ENCODE results near the gene VTI1A. TPM values are rescaled to one million over a fixed set of nuclear protein-coding genes. Genes with fewer than 3 reads are reported as not detected.
"Not testable (repeated sequence)": the region's sequence is repeated elsewhere in the genome, so short reads cannot be mapped to it uniquely, and the experiment has no call there.

VTI1A gene
- 12.0 and 19.1 TPM in 2 replicates for total RNA-seq (2014; rRNA removed; shearing (Covaris generic); ENCODE audit: low replicate concordance)

GRCh38 chr10:112446855-112447619 lies at the start of gene VTI1A, which contains the start of gene ZDHHC6:
Gene VTI1A (plus strand): TSS chr10:112447215. CDS start chr10:112447374, 159 bp downstream.
Gene ZDHHC6 (minus strand): TSS chr10:112446914. CDS start chr10:112445436, 1,478 bp downstream.
- peak; percentile 83 for DNase-seq
- Histone ChIP-seq H3K27me3 (no peaks in the 10 kb centered on the region), H3K4me3 (peak within 1 kb of the TSS; percentile 93), H3K9me3 (no peaks in the 10 kb centered on the region), H3K36me3 (peaks cover 41% of the 10 kb centered on the region)

GRCh38 chr10:112397592-112397991 lies 49.4 kb upstream of the VTI1A start:
- Histone ChIP-seq H3K4me3 (no peak overlapping the region), H3K9me3 (no peaks in the 10 kb centered on the region), H3K27me3 (no peaks in the 10 kb centered on the region), H3K36me3 (no peaks in the 10 kb centered on the region)
- no peak for DNase-seq

GRCh38 chr10:112402917-112403316 lies 44.1 kb upstream of the VTI1A start:
- H3K27me3 ChIP-seq: no peaks in the 10 kb centered on the region
- H3K9me3 ChIP-seq: no peaks in the 10 kb centered on the region
- H3K36me3 ChIP-seq: no peaks in the 10 kb centered on the region
- H3K4me3 ChIP-seq: no peak overlapping the region
- no peak for DNase-seq

- no peaks in the 10 kb centered on the region for H3K27me3 ChIP-seq
- no peaks in the 10 kb centered on the region for H3K9me3 ChIP-seq
- H3K4me3 ChIP-seq: no peak overlapping the region
- no peak for DNase-seq
- no peaks in the 10 kb centered on the region for H3K36me3 ChIP-seq
These were observed 42.4 kb upstream of the VTI1A start for GRCh38 chr10:112404617-112405016.

GRCh38 chr10:112406806-112407205 lies 40.2 kb upstream of the VTI1A start:
- H3K9me3 ChIP-seq, H3K27me3 ChIP-seq, DNase-seq, H3K4me3 ChIP-seq, H3K36me3 ChIP-seq: not testable (repeated sequence)

GRCh38 chr10:112407696-112408095 lies 39.3 kb upstream of the VTI1A start:
- no peaks in the 10 kb centered on the region for H3K36me3 ChIP-seq
- no peak overlapping the region for H3K4me3 ChIP-seq
- no peaks in the 10 kb centered on the region for H3K27me3 ChIP-seq
- no peak for DNase-seq
- no peaks in the 10 kb centered on the region for H3K9me3 ChIP-seq

GRCh38 chr10:112409299-112409698 lies 37.7 kb upstream of the VTI1A start:
- H3K4me3 ChIP-seq: no peak overlapping the region
- no peaks in the 10 kb centered on the region for H3K9me3 ChIP-seq
- no peak for DNase-seq
- no peaks in the 10 kb centered on the region for H3K27me3 ChIP-seq
- H3K36me3 ChIP-seq: no peaks in the 10 kb centered on the region

- no peaks in the 10 kb centered on the region for H3K36me3 ChIP-seq
- DNase-seq: peak; percentile 63
- no peaks in the 10 kb centered on the region for H3K27me3 ChIP-seq
- no peaks in the 10 kb centered on the region for H3K9me3 ChIP-seq
- H3K4me3 ChIP-seq: no peak overlapping the region
These were observed 37.3 kb upstream of the VTI1A start for GRCh38 chr10:112409755-112410154.

- Histone ChIP-seq H3K36me3 (no peaks in the 10 kb centered on the region), H3K27me3 (no peaks in the 10 kb centered on the region)
- no peak for DNase-seq
These were observed 34.3 kb upstream of the VTI1A start for GRCh38 chr10:112412696-112413095.

GRCh38 chr10:112421731-112422130 lies 25.3 kb upstream of the VTI1A start:
- Histone ChIP-seq H3K9me3 (no peaks in the 10 kb centered on the region), H3K27me3 (no peaks in the 10 kb centered on the region), H3K36me3 (no peaks in the 10 kb centered on the region), H3K4me3 (no peak overlapping the region)
- DNase-seq: no peak

More at GRCh38 chr10:112412696-112413095, 34.3 kb upstream of the VTI1A start:
- no peak overlapping the region for H3K4me3 ChIP-seq
- H3K9me3 ChIP-seq: no peaks in the 10 kb centered on the region

GRCh38 chr10:112424651-112425050 lies 22.4 kb upstream of the VTI1A start:
- H3K4me3 ChIP-seq: no peak overlapping the region

GRCh38 chr10:112426111-112426510 lies 20.9 kb upstream of the VTI1A start:
- Histone ChIP-seq H3K27me3 (no peaks in the 10 kb centered on the region), H3K9me3 (no peaks in the 10 kb centered on the region), H3K36me3 (peaks cover 12% of the 10 kb centered on the region), H3K4me3 (no peak overlapping the region)
- DNase-seq: no peak

More at GRCh38 chr10:112424651-112425050, 22.4 kb upstream of the VTI1A start:
- H3K9me3 ChIP-seq: no peaks in the 10 kb centered on the region
- no peak for DNase-seq
- H3K36me3 ChIP-seq: peaks cover 4% of the 10 kb centered on the region; the same call in 1 of the 2 replicates
- H3K27me3 ChIP-seq: no peaks in the 10 kb centered on the region

- H3K27me3 ChIP-seq: no peaks in the 10 kb centered on the region
- no peak overlapping the region for H3K4me3 ChIP-seq
- H3K9me3 ChIP-seq: no peaks in the 10 kb centered on the region
- no peak for DNase-seq
- H3K36me3 ChIP-seq: peaks cover 34% of the 10 kb centered on the region
These were observed 17.9 kb upstream of the VTI1A start for GRCh38 chr10:112429147-112429546.

GRCh38 chr10:112429654-112430230 lies 17.3 kb upstream of the VTI1A start:
- no peaks in the 10 kb centered on the region for H3K9me3 ChIP-seq
- H3K27me3 ChIP-seq: no peaks in the 10 kb centered on the region
- H3K36me3 ChIP-seq: peaks cover 39% of the 10 kb centered on the region
- no peak for DNase-seq
- H3K4me3 ChIP-seq: no peak overlapping the region

- Histone ChIP-seq H3K36me3 (peaks cover 56% of the 10 kb centered on the region), H3K4me3 (no peak overlapping the region), H3K27me3 (no peaks in the 10 kb centered on the region), H3K9me3 (no peaks in the 10 kb centered on the region)
- DNase-seq: no peak
These were observed 13.9 kb upstream of the VTI1A start for GRCh38 chr10:112433136-112433535.

- H3K9me3 ChIP-seq: no peaks in the 10 kb centered on the region
- peaks cover 63% of the 10 kb centered on the region for H3K36me3 ChIP-seq
- H3K27me3 ChIP-seq: no peaks in the 10 kb centered on the region
- no peak overlapping the region for H3K4me3 ChIP-seq
- DNase-seq: no peak
These were observed 11.9 kb upstream of the VTI1A start for GRCh38 chr10:112434988-112435619.

GRCh38 chr10:112438356-112438755 lies 8.7 kb upstream of the VTI1A start:
- peaks cover 57% of the 10 kb centered on the region for H3K36me3 ChIP-seq
- no peaks in the 10 kb centered on the region for H3K9me3 ChIP-seq
- H3K4me3 ChIP-seq: no peak overlapping the region
- no peaks in the 10 kb centered on the region for H3K27me3 ChIP-seq
- DNase-seq: no peak

Data from MG63 (cell line).